Pons (tissue), 1 donor: ENCODE results near the gene ALDH9A1.
A peak's percentile ranks its signal among the peaks of the same experiment; 100 is the strongest.
"Not testable (repeated sequence)": the region's sequence is repeated elsewhere in the genome, so short reads cannot be mapped to it uniquely, and the experiment has no call there.

Experiments used
- DNase-seq: peaks from one replicate; pipeline ENCODE4 v3.0.0-alpha.2; 2016; ENCODE audit warnings: low spot score

The ALDH9A1 gene

DNA sequence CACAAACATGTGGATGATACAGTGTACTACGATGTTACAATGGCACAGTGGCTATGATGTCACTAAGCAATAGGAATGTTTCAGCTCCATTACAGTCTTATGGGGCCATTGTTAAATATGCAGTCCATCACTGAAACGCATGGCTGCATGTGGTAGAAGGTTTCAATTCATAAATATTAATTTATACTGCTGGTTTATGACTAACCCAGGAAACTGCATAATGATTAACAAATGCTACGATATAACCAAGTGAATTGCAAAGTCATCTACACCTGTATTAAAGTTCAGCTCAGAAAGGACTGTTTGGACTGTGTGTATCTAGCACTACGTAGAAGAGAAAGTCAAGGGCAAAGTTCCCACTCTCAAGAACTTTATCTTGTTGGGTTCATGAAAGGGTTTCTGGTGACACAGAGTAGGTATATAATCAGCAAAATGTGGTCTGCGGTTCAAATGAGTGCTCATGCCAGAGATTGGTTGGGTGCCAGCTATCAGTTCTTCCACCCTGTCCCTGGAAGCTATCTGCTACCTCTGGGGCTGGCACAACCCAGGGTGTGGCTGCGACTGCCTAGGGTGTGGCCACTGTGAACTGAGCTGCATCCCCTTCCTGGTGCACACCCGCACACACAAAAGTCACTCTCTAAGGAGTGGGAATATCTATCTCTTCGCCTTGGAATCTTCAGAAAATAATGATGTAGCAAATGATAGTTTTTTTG, 52.6 kb downstream of the ALDH9A1 start:
- DNase-seq = no peak

DNA sequence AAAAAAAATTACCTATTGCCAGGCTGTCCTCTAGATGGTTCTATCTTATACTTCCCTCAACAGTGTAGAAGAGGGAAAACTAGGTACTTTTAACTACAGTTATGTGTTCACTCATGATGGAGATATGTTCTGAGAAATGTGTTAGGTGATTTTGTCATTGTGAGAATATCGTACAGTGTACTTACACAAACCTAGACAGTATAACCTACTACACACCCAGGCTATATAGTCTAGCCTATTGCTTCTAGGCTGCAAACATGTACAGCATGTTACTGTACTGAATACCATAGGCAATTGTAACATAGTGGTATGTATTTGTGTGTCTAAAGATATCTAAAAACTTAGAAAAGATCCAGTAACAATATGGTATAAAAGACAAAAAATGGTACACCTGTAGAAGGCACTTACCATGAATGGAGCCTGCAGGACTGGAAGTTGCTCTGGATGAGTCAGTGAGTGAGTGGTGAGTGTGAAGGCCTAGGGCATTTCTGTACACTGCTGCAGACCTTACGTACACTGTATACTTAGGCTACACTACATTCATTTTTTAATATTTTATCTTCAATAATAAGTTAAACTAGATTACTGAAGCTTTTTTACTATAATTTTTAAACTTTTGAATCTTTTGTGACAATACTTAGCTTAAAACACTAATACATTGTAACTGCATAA, 54.2 kb downstream of the ALDH9A1 start:
- no peak for DNase-seq

DNA sequence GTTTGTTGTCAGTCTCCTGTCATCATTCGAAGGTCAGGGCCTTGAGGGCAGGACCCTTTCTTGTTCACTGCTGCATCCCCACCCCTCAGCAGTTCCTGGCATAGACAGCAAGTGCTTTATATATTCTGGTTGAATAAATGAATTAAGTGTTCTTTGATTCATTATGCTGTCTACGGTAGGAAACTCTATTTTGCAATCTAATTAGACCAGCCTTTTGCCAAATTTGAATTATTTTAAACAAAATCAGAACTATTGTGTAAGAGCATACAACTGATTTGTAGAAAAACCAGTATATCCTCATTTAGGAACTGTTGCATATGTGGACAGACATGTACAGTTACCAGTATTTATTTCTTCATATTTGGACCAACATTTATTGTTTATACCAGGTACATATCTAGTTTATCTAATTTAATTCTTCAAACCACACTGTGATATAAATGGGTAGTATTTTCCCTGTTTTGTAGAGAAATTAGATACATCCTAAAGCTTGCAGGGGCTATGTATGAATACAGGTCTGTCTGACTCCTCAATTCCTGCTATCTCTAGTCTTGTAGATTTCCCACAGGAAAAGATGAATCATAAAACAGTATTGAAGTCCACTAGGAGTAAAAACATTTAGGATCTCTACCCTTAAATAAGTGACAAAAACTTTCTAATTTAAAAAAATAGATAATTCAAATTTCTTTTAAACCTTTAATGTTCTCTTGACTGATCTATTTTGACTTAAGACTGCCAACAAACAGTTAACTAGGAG, 57.0 kb downstream of the ALDH9A1 start:
- DNase-seq = no peak

DNA sequence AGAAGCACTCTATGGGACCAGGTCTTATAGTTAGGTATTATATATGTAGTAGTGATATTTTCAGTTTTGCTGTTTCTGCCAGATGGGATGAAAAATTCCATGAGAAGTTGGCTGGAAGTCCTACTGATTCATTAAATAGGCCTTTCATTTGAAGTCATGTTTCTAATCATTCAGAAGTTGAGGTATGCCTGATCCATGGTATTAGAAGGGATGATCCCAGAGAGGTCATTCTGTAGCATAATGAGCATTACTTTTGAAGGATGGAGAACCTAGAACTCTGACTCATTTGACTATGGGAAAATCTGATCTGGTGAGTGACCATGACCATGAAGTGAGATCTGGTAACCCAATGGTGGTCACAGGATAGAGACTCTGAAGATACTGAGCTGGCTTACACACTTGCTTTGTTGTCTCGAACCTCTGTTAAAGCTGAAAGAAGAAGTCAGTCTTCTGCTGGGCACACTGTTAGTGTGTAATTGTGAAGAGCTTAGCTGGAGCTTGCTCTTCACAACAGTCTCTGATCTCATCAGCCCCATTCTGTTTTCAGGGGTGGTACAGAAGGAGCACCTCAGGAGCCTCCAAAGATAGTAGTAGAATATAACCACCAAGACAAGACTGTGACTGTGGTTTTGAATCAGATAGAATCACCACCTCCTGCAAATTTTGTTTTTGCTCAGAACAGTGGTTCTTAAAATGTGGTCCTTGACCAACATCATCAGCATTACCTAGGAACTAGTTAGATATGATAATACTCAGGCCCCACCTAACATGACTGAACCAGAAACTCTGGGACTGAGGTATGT, 58.3 kb downstream of the ALDH9A1 start:
- DNase-seq = no peak

DNA sequence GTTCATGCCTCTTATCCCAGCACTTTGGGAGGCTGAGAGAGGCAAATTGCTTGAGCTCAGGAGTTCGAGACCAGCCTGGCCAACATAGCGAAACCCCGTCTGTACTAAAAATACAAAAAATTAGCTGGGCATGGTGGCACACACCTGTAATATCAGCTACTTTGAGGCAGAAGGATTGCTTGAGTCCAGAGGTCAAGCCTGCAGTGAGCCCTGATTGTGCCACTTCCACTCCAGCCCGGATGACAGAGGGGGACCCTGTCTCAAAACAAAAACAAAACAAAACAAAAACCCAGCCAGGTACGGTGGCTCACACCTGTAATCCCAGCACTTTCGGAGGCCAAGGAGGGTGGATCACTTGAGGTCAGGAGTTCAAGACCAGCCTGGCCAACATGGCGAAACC, 60.2 kb downstream of the ALDH9A1 start:
- DNase-seq = not testable (repeated sequence)

DNA sequence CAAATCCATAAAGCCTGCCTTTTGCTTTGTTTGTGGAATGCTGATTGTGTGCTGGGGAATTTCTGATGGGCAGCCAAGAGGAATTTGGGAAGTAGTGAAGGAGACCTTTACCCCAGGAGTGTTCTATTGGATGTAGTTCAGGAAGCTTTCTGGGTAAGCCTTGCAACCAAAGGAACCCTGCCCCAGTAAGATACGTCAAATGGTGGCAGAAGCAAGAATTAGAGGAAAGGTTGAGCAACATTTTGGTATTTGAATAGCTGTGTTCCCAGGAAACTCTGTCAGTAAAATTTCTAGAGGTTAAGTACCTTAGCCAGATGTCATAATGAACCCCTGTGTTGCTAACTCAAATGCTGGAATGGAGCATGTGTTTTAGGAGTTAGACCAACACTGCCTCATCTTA, 60.9 kb downstream of the ALDH9A1 start:
- peak; percentile 33 for DNase-seq

DNA sequence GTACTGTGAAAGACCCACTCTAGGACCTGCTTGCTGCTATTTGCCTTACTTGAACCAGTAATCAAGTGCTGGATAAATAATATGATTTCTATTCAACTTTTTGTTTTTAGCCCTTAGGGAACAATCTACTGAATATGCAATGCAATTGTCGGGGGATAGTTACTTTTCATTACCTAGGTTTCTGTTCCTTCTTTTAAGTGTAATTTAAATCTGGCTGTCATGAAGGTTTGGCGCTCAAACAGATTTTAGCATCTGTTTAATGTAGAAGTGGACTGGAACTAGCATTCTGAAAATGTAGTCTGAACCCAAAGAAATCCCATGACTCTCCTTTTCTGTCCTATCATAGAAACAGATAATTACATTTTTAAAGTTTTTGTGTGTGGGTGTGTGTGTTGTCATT, 62.5 kb downstream of the ALDH9A1 start:
- no peak for DNase-seq

DNA sequence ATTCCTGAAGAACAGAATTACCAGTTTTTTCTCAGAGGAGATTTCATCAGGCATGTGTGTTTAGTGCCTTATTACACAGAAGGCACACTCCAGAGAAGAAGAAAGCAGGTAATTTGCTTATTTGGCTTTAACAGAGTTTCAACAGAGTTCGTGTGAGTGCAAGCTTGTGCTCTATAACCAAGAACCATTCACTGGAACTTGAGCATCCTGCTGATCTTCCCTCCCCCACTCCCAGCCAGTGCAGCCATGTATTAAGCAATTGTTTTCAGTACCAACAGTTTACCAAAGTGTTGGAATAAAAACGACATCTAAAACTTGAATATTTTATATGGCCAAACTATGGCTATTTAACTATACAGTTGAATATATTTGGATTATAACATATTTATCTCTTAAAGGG, 63.0 kb downstream of the ALDH9A1 start:
- peak; percentile 88 for DNase-seq

DNA sequence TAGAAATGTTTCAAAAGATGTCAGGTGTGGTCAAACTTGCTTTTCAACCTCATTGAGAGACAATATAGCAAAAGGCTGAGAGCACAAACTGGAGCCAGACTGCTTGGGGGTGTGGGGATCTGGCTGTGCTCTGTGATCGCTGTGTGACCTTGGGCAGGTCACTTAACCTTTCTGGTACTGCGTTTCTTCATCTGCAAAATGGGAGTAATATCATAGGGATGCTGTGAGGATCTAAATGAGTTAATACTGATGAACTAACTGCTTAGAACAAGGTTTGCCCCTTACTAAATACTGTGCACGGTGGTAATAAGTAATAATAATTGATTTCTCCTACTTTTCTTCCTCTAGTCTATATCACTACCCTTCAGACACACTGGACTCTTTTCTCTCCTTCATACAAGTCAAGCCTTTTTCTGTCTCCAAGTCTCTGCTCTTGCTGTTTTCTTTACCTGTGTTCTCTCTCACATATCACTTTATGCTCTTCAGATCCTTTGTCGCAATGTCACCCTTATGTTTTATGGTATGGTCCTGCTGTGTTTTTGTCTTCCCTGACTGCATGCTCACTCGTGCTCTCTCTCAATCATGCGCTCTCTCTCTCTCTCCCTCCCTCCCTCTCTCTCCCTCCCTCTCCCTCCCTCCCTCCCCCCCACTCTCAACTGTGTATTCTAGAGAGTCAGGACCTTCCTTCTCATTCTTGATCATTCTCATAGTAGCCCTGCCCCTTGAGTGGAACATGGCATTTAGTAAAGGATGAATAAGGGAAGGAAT, 64.0 kb downstream of the ALDH9A1 start:
- peak; percentile 34 for DNase-seq

DNA sequence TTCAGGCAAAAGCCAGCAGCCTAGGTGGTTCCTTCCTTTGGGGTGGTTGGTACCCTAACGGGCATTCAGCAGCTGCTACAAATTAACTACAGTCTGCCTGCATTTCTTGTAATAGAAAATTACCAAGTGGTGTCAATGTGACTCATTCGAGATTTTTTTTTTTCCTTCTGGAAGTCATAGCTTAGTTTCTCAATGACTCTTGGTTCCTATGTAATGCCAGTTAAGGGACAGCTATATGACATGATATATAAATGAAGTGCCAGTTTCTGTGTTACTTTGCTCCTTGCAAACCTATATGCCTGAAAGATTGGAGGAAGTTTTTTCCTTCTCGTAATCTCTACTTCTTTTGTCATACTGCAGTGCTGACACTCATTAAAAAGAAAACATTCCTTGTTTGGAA, 64.7 kb downstream of the ALDH9A1 start:
- DNase-seq = no peak

DNA sequence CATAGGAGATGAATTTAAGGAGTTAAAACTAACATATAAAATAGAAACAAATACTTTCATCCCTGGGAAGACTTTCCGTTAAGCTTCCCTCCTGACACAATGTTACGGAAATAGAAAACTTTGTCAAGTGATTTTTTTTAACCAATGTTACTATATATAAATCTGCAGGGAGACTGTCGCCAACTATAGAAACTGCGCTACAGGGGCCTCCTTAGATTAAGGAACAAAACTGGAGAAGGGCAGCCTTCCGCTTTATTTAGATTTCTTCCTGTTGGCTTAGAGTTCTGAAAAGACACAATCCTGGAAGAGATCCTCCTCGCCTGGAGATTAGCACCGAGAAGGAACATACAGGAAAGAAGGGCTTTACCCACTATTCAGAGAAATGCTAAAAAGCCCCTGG, 65.9 kb downstream of the ALDH9A1 start:
- DNase-seq = peak; percentile 59

DNA sequence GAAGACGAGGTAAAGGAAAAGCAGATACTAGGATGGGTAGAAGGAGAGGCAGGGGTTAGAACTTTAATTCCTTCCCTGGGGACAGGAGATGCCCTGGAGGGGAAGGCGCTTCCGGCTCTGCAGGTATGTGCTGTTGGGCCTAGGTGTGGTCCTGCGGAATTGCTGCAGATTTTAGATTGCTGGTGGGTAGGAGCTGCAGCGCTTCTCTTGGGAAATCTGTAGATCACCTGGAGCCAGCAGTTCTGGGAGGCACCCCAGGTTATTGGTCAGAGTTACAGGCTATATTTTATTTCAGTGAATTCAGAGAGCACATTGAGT, 66.3 kb downstream of the ALDH9A1 start:
- no peak for DNase-seq

DNA sequence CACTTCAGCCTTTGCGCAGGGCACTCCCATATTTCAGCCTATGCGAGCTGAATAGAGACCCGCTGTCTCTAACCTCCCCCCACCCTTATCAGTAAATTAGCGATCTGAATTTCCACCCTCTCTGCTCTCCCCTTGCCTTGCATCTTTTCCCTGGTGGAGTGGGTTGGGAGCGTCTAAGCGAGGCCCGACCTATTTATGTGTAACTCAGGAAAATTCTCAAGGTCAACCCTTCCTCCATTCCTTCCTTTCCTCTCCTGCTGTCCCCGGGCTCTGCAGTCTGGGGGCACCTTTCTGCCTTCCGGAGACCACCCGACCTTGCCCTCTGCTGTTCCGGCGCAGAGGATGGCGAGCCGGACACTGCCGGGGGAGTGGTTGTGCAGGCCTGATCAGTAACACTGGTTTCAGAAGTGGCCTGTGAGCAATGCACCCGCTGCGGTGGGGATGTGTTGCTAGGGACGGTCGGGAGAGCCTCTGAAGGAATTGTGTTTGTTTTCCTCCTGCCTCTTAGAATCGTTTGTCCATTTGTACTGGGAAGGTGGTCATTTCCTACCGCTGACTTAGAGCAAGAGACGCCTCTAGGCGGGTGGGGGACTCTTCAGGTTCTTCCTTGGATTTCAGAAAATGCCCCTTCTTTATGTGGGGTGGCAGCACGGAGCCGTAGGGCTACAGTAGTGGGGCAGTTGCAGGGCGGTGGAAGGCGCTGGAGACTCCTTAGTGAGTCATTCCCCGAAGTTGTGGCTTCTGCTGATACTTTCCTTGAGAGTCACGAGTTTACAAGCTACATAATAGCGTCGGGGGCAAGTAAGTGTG, 66.8 kb downstream of the ALDH9A1 start:
- peak; percentile 62 for DNase-seq

DNA sequence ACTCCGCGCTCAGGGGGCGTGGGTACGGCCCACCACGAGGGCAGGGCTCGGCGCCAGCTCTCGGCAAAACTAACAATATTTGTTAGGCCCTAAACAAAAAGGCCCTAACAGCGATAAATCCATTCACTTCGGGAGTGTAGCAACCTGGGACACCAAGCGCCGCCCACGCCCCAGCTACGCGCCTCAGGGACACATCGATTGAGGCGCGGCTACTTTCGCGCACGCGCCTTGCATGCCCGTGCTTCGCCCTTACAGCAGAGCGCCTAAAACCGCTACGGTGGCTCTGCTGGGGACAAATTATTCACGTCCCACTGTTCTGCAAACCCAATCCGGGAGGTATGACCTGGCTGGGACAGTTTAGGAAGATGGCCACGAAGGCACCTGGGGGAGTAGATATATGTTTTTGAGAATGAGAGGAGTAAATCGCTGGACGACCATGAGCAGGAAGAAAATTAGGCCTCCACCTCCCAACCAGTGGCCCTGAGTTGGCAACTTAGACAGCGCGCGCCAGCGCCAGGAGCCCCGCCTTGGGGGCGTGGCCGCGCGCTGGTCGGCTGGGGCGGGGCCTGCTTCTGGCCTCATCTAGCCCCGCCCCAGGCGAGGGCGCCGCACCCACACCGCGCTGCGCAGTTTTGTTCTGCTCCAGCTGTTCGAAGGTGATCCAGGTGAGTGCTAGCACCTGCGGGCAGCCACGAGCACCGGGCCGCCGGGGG, 67.6 kb downstream of the ALDH9A1 start, which contains the start of gene MGST3:
Gene MGST3, plus strand, starts transcription at position 606 of the 713 bp plus-strand sequence. CDS start 18,614 bp downstream, outside the sequence.
- DNase-seq = peak; percentile 98

DNA sequence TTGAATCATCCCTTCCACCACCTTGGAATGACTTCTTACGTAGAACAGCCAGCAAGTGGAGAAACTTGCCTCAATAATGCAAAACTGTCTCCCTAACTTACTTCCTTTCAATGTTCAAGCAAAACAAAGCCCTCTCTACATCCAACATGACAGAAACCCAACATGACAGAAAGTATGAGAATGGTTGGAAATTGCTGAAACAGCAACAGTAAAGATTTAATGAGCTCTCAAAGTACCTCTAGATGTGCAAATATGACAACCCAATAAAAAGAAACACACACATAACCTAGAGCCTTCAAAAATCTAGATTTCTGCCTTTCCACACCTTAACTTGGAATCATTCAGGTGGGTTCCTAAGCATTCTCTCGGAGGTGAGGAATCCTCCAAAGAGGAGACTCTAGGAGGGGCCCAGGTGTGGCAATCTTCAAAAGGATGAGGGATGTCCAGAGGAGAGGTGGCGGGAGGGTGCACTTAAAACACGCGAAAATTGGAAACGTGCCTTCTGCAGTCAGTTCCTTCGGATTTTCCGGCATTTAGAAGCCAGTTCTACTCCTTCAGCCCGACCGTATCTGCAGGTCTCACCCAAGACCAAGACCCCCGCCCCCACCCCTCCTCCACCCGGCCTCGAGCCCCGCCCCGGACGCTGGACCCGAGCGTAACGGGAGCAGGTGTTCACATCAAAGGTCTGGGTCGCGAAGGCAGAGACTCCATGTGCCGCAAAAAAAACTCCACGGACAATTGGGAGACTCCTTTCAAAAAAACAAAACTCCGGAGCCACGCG, 68.3 kb downstream of the ALDH9A1 start:
- no peak for DNase-seq

DNA sequence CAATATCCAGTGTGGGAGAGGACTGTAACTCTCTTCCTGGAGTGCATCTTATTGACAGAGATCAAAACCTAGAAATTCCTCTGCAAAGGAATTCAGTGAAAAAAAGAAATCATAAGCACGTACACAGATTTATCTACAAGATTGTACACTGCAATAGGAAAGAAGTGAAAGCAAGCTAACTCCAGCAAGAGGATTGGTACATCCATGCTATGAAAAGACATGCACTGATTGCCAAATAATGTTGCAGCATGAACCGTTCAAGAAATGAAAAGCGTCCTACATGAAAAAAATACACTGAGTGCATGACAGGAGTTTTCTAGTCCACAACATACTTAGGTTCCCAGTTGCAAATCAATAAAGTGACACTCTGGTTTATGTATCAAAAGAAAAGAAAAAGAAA, 69.2 kb downstream of the ALDH9A1 start:
- DNase-seq = no peak

DNA sequence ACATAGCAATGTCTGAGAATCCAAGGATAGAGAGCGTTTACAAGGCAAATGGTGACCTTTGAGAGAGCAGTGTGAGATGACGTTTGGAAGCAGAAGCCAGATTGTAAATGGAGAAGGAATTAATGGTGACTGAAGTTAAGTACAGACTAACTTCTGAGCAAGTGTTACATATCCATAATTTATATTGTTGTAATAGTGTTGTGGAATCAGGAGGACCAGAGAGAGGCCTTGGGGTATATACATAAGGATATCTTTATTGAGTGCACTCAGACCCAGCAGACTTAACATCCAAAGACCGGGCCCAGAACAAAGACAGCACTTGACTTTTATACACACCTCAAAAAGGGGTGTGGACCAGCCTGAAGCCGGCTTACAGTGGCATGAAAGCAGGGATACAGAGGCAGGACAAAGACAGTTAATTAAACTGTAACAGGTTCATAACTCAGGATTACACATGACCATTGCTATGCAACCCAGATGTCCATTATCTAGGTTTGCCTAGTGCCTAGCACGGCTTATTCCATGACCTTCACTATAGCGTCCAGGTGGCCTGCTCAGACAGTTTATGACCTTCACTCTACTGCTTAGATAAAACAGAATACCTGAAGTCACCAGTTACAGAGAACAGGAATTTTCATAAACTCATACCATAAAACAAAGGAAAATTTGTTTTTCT, 70.1 kb downstream of the ALDH9A1 start:
- DNase-seq = no peak

DNA sequence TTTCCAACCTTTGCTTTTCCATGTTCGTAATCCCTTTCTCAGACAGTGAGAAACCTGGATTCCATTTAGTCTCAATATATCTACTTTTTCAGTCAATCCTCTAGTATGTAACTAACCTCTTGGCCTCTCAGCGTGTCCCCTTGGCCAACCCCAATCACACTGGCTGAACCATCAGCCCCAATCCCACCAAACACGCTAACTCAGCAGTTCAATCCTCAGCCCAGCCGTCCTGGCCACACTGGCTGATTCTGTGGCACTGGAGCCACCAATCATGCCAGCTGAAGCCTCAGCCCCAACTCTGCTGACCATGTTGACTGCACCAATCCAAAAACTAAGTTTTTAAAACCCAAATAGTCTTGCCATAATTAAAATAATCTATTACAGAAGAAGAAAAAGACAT, 73.9 kb downstream of the ALDH9A1 start:
- no peak for DNase-seq

DNA sequence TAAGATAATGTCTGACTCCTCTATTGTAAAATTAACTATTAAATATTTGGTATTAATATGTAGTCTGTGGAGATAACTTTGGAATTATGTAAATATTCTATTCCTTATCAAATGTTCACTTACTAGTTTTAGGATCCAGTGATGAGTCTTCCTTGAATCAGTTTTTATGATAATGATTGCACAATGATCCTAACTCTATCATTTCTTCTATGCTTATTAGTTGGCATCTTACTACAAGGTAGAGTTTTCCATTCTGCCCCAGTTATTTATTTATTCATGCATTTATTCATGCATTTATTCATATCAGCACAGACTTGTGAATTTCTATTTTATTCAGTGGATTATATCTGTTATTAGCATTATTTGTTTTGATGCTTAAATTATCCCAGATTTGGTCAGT, 74.7 kb downstream of the ALDH9A1 start:
- DNase-seq = no peak
